SHP77 (cell line): Measurements from ENCODE around the gene HAUS1.
"Not testable (repeated sequence)": the region's sequence is repeated elsewhere in the genome, so short reads cannot be mapped to it uniquely, and the experiment has no call there.

Experiments
- DNase-seq, 2 experiments: peaks; one replicate each; lab custom pipeline; 2025; lab: John Stamatoyannopoulos, UW

The HAUS1 gene

GRCh38 chr18:46104128-46104911, at the start of gene HAUS1:
TSS of gene HAUS1 (plus strand) at chr18:46104385. CDS start at chr18:46104412, 27 bp downstream.
- peak; percentile 93 to 95 for DNase-seq

GRCh38 chr18:46054956-46055837, 49.0 kb upstream of the HAUS1 start:
- DNase-seq = no peak

GRCh38 chr18:46055838-46056230, 48.4 kb upstream of the HAUS1 start:
- no peak for DNase-seq

- no peak for DNase-seq
Measured at GRCh38 chr18:46060359-46060841, 43.8 kb upstream of the HAUS1 start.

GRCh38 chr18:46061387-46061786, 42.8 kb upstream of the HAUS1 start:
- DNase-seq = no peak

GRCh38 chr18:46061796-46062195, 42.4 kb upstream of the HAUS1 start:
- no peak for DNase-seq

- DNase-seq = no peak
Measured at GRCh38 chr18:46062781-46063180, 41.4 kb upstream of the HAUS1 start.

- DNase-seq = peak; percentile 6 to 41
Measured at GRCh38 chr18:46067438-46068007, 36.7 kb upstream of the HAUS1 start.

GRCh38 chr18:46068763-46069162, 35.4 kb upstream of the HAUS1 start:
- DNase-seq = no peak

- DNase-seq = no peak
Measured at GRCh38 chr18:46069524-46069923, 34.7 kb upstream of the HAUS1 start.

GRCh38 chr18:46070232-46070631, 34.0 kb upstream of the HAUS1 start:
- no peak for DNase-seq

GRCh38 chr18:46070815-46071652, 33.2 kb upstream of the HAUS1 start:
- no peak for DNase-seq

- DNase-seq = no peak
Measured at GRCh38 chr18:46071653-46072375, 32.4 kb upstream of the HAUS1 start, which contains the start of gene PSTPIP2. TSS of gene PSTPIP2 (minus strand) at chr18:46072260. CDS start at chr18:46072188, 72 bp downstream.

GRCh38 chr18:46072376-46072867, 31.8 kb upstream of the HAUS1 start:
- DNase-seq = no peak

GRCh38 chr18:46072959-46073358, 31.2 kb upstream of the HAUS1 start:
- no peak for DNase-seq

- DNase-seq = peak; percentile 11 to 22
Measured at GRCh38 chr18:46073474-46074331, 30.5 kb upstream of the HAUS1 start.

- no peak for DNase-seq
Measured at GRCh38 chr18:46079336-46079735, 24.8 kb upstream of the HAUS1 start.

GRCh38 chr18:46080156-46080555, 24.0 kb upstream of the HAUS1 start:
- no peak for DNase-seq

GRCh38 chr18:46084431-46084830, 19.8 kb upstream of the HAUS1 start:
- no peak for DNase-seq

GRCh38 chr18:46088501-46088900, 15.7 kb upstream of the HAUS1 start:
- not testable (repeated sequence) for DNase-seq
